GM18507 (cell line): Measurements from ENCODE around the gene PPP2R1B.
"Not testable (repeated sequence)": the region's sequence is repeated elsewhere in the genome, so short reads cannot be mapped to it uniquely, and the experiment has no call there.

Experiments
- DNase-seq: peaks from one replicate; pipeline ENCODE4 v3.0.0; 2011; ENCODE audit warnings: low read depth; ENCODE audit not compliant: insufficient read length; ENCODE audit errors: extremely low spot score
- FAIRE-seq: peaks from 2 replicates; lab custom pipeline; 2011; peaks lifted over from hg19 to GRCh38; lab: Jason Lieb, UNC

PPP2R1B gene

GRCh38 chr11:111731821-111732220 lies 34.4 kb downstream of the PPP2R1B start:
- no peak for FAIRE-seq
- DNase-seq: no peak

GRCh38 chr11:111730871-111731591 lies 35.2 kb downstream of the PPP2R1B start:
- no peak for DNase-seq

GRCh38 chr11:111729831-111730311 lies 36.3 kb downstream of the PPP2R1B start:
- DNase-seq: no peak
- no peak for FAIRE-seq

More at GRCh38 chr11:111730871-111731591, 35.2 kb downstream of the PPP2R1B start:
- FAIRE-seq: no peak

- DNase-seq: no peak
These were observed 36.9 kb downstream of the PPP2R1B start for GRCh38 chr11:111729071-111729830.

GRCh38 chr11:111727431-111727830 lies 38.8 kb downstream of the PPP2R1B start:
- DNase-seq (no peak), FAIRE-seq (no peak)

More at GRCh38 chr11:111729071-111729830, 36.9 kb downstream of the PPP2R1B start:
- no peak for FAIRE-seq

- DNase-seq: no peak
- FAIRE-seq: no peak
These were observed 39.9 kb downstream of the PPP2R1B start for GRCh38 chr11:111726301-111726713.

- DNase-seq (no peak), FAIRE-seq (no peak)
These were observed 40.6 kb downstream of the PPP2R1B start for GRCh38 chr11:111725621-111726020.

- DNase-seq (no peak), FAIRE-seq (no peak)
These were observed 41.5 kb downstream of the PPP2R1B start for GRCh38 chr11:111724615-111725129.

- no peak for DNase-seq
- no peak for FAIRE-seq
These were observed 42.6 kb downstream of the PPP2R1B start for GRCh38 chr11:111723595-111723994.

GRCh38 chr11:111722501-111722900 lies 43.7 kb downstream of the PPP2R1B start:
- FAIRE-seq (no peak), DNase-seq (no peak)

GRCh38 chr11:111720801-111721494 lies 45.2 kb downstream of the PPP2R1B start:
- no peak for DNase-seq
- no peak for FAIRE-seq

- DNase-seq (no peak), FAIRE-seq (no peak)
These were observed 46.8 kb downstream of the PPP2R1B start for GRCh38 chr11:111719379-111719778.

- FAIRE-seq (no peak), DNase-seq (no peak)
These were observed 47.3 kb downstream of the PPP2R1B start for GRCh38 chr11:111718859-111719258.

- DNase-seq: no peak
- no peak for FAIRE-seq
These were observed 47.8 kb downstream of the PPP2R1B start for GRCh38 chr11:111718436-111718835.

GRCh38 chr11:111717660-111718059 lies 48.5 kb downstream of the PPP2R1B start:
- DNase-seq, FAIRE-seq: not testable (repeated sequence)

- no peak for FAIRE-seq
- no peak for DNase-seq
These were observed 50.9 kb downstream of the PPP2R1B start for GRCh38 chr11:111715142-111715816.

- DNase-seq (no peak), FAIRE-seq (no peak)
These were observed 51.7 kb downstream of the PPP2R1B start for GRCh38 chr11:111714522-111714921.

GRCh38 chr11:111707691-111708067 lies 58.5 kb downstream of the PPP2R1B start:
- FAIRE-seq (no peak), DNase-seq (no peak)

GRCh38 chr11:111707039-111707690 lies 59.0 kb downstream of the PPP2R1B start:
- no peak for FAIRE-seq
- DNase-seq: no peak
